ENCODE results near the gene USE1. TPM values are rescaled to one million over a fixed set of nuclear protein-coding genes. Genes with fewer than 3 reads are reported as not detected.
A peak's percentile ranks its signal among the peaks of the same experiment; 100 is the strongest.

The USE1 gene
- total and polyA plus RNA-seq, 4 donors: 9.6 to 27.8 (median 18.1) TPM

DNA sequence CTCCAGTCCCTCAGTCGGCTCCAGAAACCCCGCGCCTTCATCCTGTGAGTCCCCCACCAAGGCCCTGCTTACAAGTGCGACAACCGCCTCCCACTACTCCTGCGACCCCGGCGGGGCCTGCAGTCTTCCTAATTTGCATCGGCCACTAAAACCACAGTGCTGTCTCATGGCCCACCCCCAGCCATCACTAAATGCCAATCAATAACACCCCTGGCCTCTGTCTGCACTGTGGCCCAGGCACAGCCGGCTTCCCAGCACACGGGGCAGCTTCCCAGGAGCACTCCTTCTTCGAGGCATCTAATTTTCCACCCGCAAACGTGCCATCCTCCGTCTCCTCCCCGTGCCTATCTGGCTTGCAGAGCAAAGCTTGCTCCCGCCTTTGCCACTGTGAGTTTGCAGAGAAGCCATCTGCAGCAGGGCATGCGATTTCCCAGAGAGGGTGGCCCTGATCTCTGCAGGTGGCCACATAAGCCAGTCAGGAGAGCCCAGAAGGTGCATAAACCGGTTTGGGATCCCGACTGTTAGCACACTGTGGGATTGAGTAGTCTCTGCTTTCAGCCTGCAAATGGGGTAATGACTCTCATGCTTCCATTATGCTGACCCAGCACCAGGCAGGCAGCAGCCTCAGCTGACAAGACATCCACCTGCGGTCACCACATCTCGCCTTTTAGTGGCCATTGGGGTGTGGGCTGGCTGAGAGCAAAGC lies 34.0 kb upstream of the USE1 start:
- Histone ChIP-seq H3K36me3 (ENCODE audit: control insufficient read depth in 4 of 4, insufficient read depth in 3 of 4, low read depth in 1 of 4, low read length in 3 of 4) (peaks cover 0 to 38% (median 5%) of the 10 kb centered on the region in 4 donors), H3K4me3 (ENCODE audit: low read depth in 1 of 3, low read length in 3 of 3) (no peak overlapping the region)

DNA sequence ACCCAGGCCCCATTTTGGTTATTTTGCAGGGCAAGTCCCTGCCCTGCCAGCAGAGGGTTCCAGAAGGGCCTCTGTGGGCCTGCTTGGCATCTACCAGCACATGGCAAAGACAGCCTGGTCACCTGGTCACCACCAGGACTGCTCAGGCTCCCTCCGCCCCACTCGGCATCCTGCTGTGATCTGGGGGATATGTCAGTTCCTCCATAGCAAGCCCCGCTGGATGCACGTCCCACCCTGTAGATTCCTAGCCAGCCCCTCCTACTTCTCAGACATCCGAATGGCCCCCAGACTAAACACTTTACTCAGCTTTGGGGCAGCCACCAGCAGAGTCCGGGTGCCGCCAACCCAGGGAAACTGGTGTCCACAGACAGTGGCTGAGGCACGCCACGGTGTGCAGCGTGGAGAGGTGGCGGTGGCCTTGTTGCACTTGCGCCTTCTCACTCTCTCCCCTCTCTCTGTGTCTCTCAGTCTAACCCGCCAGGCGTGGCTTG lies 31.8 kb upstream of the USE1 start:
- no peak for DNase-seq (ENCODE audit: low spot score)
- Histone ChIP-seq H3K4me3 (ENCODE audit: low read depth in 1 of 3, low read length in 3 of 3) (no peak overlapping the region), H3K27me3 (ENCODE audit: control insufficient read depth in 4 of 4, insufficient read depth in 4 of 4, low read length in 3 of 4) (no peaks in the 10 kb centered on the region), H3K27ac (ENCODE audit: low read depth in 1 of 2, low read length in 2 of 2) (no peak overlapping the region), H3K9me3 (ENCODE audit: control insufficient read depth in 4 of 4, low read length in 3 of 4) (no peaks in the 10 kb centered on the region), H3K9ac (ENCODE audit: low read depth in 1 of 2, low read length in 2 of 2) (no peak overlapping the region), H3K36me3 (ENCODE audit: control insufficient read depth in 4 of 4, insufficient read depth in 3 of 4, low read depth in 1 of 4, low read length in 3 of 4) (peaks cover 2 to 35% (median 7%) of the 10 kb centered on the region in 4 donors), H3K4me1 (ENCODE audit: control insufficient read depth in 4 of 4, insufficient read depth in 4 of 4, low read length in 3 of 4) (no peaks in the 10 kb centered on the region)
- no peak for TF ChIP-seq NR2F2 (IDR thresholded peaks at IDR 0.05)
- TF ChIP-seq TAF1 (conservative IDR thresholded peaks at IDR 0.05): no peak
- no peak for TF ChIP-seq EGR1 (IDR thresholded peaks at IDR 0.05; ENCODE audit: low read depth in 2 of 2)
- TF ChIP-seq, protein P1, sequence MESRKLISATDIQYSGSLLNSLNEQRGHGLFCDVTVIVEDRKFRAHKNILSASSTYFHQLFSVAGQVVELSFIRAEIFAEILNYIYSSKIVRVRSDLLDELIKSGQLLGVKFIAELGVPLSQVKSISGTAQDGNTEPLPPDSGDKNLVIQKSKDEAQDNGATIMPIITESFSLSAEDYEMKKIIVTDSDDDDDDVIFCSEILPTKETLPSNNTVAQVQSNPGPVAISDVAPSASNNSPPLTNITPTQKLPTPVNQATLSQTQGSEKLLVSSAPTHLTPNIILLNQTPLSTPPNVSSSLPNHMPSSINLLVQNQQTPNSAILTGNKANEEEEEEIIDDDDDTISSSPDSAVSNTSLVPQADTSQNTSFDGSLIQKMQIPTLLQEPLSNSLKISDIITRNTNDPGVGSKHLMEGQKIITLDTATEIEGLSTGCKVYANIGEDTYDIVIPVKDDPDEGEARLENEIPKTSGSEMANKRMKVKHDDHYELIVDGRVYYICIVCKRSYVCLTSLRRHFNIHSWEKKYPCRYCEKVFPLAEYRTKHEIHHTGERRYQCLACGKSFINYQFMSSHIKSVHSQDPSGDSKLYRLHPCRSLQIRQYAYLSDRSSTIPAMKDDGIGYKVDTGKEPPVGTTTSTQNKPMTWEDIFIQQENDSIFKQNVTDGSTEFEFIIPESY (IDR thresholded peaks at IDR 0.05): no peak
- peak in 1 of 2 donors; percentile 17 for TF ChIP-seq RAD21 (IDR thresholded peaks at IDR 0.05)
- TF ChIP-seq RXRA (IDR thresholded peaks at IDR 0.05): no peak
- TF ChIP-seq, protein P2, sequence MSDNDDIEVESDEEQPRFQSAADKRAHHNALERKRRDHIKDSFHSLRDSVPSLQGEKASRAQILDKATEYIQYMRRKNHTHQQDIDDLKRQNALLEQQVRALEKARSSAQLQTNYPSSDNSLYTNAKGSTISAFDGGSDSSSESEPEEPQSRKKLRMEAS (IDR thresholded peaks at IDR 0.05): no peak
- no peak for TF ChIP-seq HNF4G (IDR thresholded peaks at IDR 0.05)
- 82% methylated on average over 14 of the region's 14 CpGs for WGBS

More for the DNA sequence above, 34.0 kb upstream of the USE1 start:
- Histone ChIP-seq H3K27me3 (ENCODE audit: control insufficient read depth in 4 of 4, insufficient read depth in 4 of 4, low read length in 3 of 4) (no peaks in the 10 kb centered on the region), H3K9ac (ENCODE audit: low read depth in 1 of 2, low read length in 2 of 2) (no peak overlapping the region), H3K4me1 (ENCODE audit: control insufficient read depth in 4 of 4, insufficient read depth in 4 of 4, low read length in 3 of 4) (no peaks in the 10 kb centered on the region), H3K27ac (ENCODE audit: low read depth in 1 of 2, low read length in 2 of 2) (no peak overlapping the region), H3K9me3 (ENCODE audit: control insufficient read depth in 4 of 4, low read length in 3 of 4) (no peaks in the 10 kb centered on the region)
- no peak for DNase-seq (ENCODE audit: low spot score)
- TF ChIP-seq, protein P3, sequence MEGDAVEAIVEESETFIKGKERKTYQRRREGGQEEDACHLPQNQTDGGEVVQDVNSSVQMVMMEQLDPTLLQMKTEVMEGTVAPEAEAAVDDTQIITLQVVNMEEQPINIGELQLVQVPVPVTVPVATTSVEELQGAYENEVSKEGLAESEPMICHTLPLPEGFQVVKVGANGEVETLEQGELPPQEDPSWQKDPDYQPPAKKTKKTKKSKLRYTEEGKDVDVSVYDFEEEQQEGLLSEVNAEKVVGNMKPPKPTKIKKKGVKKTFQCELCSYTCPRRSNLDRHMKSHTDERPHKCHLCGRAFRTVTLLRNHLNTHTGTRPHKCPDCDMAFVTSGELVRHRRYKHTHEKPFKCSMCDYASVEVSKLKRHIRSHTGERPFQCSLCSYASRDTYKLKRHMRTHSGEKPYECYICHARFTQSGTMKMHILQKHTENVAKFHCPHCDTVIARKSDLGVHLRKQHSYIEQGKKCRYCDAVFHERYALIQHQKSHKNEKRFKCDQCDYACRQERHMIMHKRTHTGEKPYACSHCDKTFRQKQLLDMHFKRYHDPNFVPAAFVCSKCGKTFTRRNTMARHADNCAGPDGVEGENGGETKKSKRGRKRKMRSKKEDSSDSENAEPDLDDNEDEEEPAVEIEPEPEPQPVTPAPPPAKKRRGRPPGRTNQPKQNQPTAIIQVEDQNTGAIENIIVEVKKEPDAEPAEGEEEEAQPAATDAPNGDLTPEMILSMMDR (IDR thresholded peaks at IDR 0.05; ENCODE audit: low read depth, low read length, missing input control): no peak
- no peak for TF ChIP-seq HNF4G (IDR thresholded peaks at IDR 0.05)
- TF ChIP-seq HNF4A (conservative IDR thresholded peaks at IDR 0.05): no peak
- TF ChIP-seq, protein P4, sequence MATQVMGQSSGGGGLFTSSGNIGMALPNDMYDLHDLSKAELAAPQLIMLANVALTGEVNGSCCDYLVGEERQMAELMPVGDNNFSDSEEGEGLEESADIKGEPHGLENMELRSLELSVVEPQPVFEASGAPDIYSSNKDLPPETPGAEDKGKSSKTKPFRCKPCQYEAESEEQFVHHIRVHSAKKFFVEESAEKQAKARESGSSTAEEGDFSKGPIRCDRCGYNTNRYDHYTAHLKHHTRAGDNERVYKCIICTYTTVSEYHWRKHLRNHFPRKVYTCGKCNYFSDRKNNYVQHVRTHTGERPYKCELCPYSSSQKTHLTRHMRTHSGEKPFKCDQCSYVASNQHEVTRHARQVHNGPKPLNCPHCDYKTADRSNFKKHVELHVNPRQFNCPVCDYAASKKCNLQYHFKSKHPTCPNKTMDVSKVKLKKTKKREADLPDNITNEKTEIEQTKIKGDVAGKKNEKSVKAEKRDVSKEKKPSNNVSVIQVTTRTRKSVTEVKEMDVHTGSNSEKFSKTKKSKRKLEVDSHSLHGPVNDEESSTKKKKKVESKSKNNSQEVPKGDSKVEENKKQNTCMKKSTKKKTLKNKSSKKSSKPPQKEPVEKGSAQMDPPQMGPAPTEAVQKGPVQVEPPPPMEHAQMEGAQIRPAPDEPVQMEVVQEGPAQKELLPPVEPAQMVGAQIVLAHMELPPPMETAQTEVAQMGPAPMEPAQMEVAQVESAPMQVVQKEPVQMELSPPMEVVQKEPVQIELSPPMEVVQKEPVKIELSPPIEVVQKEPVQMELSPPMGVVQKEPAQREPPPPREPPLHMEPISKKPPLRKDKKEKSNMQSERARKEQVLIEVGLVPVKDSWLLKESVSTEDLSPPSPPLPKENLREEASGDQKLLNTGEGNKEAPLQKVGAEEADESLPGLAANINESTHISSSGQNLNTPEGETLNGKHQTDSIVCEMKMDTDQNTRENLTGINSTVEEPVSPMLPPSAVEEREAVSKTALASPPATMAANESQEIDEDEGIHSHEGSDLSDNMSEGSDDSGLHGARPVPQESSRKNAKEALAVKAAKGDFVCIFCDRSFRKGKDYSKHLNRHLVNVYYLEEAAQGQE (IDR thresholded peaks at IDR 0.05): no peak
- WGBS: 90% methylated on average over 22 of the region's 22 CpGs
